ENCODE results near the gene TRMT44. TPM values are rescaled to one million over a fixed set of nuclear protein-coding genes. Genes with fewer than 3 reads are reported as not detected.
"Not testable (repeated sequence)": the region's sequence is repeated elsewhere in the genome, so short reads cannot be mapped to it uniquely, and the experiment has no call there.

TRMT44 gene
- total RNA-seq, 1 experiment from 2014 or later: 6.8 TPM

- in situ Hi-C loops (cut with HindIII; ENCODE audit: low pct_unique_long_range_greater_than_20kb, low sequenced_read_pairs): no loop called here
These were observed 35.6 kb upstream of the TRMT44 start for GRCh38 chr4:8404791-8405515.

GRCh38 chr4:8405516-8405875 lies 35.1 kb upstream of the TRMT44 start:
- in situ Hi-C loops (cut with HindIII; ENCODE audit: low pct_unique_long_range_greater_than_20kb, low sequenced_read_pairs): no loop called here
- DNase-seq (ENCODE audit: low read depth): no peak

More at GRCh38 chr4:8404791-8405515, 35.6 kb upstream of the TRMT44 start:
- no peak for DNase-seq (ENCODE audit: low read depth)

GRCh38 chr4:8406887-8407286 lies 33.7 kb upstream of the TRMT44 start:
- DNase-seq (ENCODE audit: low read depth); in situ Hi-C loops (cut with HindIII; ENCODE audit: low pct_unique_long_range_greater_than_20kb, low sequenced_read_pairs): not testable (repeated sequence)

GRCh38 chr4:8407316-8407715 lies 33.3 kb upstream of the TRMT44 start:
- in situ Hi-C loops (cut with HindIII; ENCODE audit: low pct_unique_long_range_greater_than_20kb, low sequenced_read_pairs): no loop called here
- DNase-seq (ENCODE audit: low read depth): no peak

- DNase-seq (ENCODE audit: low read depth): no peak
- in situ Hi-C loops (cut with HindIII; ENCODE audit: low pct_unique_long_range_greater_than_20kb, low sequenced_read_pairs): no loop called here
These were observed 32.8 kb upstream of the TRMT44 start for GRCh38 chr4:8407756-8408155.

- peak; percentile 71 for DNase-seq (ENCODE audit: low read depth)
- in situ Hi-C loops (cut with HindIII; ENCODE audit: low pct_unique_long_range_greater_than_20kb, low sequenced_read_pairs): no loop called here
These were observed 31.1 kb upstream of the TRMT44 start for GRCh38 chr4:8409264-8410065.

GRCh38 chr4:8410066-8410625 lies 30.4 kb upstream of the TRMT44 start:
- in situ Hi-C loops (cut with HindIII; ENCODE audit: low pct_unique_long_range_greater_than_20kb, low sequenced_read_pairs): no loop called here
- no peak for DNase-seq (ENCODE audit: low read depth)

- peak; percentile 76 for DNase-seq (ENCODE audit: low read depth)
- in situ Hi-C loops (cut with HindIII; ENCODE audit: low pct_unique_long_range_greater_than_20kb, low sequenced_read_pairs): no loop called here
These were observed 29.8 kb upstream of the TRMT44 start for GRCh38 chr4:8410641-8411271.

GRCh38 chr4:8411351-8412180 lies 29.0 kb upstream of the TRMT44 start:
- in situ Hi-C loops (cut with HindIII; ENCODE audit: low pct_unique_long_range_greater_than_20kb, low sequenced_read_pairs): no loop called here

GRCh38 chr4:8412288-8412687 lies 28.3 kb upstream of the TRMT44 start:
- no peak for DNase-seq (ENCODE audit: low read depth)
- in situ Hi-C loops (cut with HindIII; ENCODE audit: low pct_unique_long_range_greater_than_20kb, low sequenced_read_pairs): no loop called here

More at GRCh38 chr4:8411351-8412180, 29.0 kb upstream of the TRMT44 start:
- no peak for DNase-seq (ENCODE audit: low read depth)

- in situ Hi-C loops (cut with HindIII; ENCODE audit: low pct_unique_long_range_greater_than_20kb, low sequenced_read_pairs): no loop called here
- DNase-seq (ENCODE audit: low read depth): no peak
These were observed 26.2 kb upstream of the TRMT44 start for GRCh38 chr4:8414377-8414776.

- in situ Hi-C loops (cut with HindIII; ENCODE audit: low pct_unique_long_range_greater_than_20kb, low sequenced_read_pairs): no loop called here
- DNase-seq (ENCODE audit: low read depth): no peak
These were observed 23.4 kb upstream of the TRMT44 start for GRCh38 chr4:8417071-8417614.

- in situ Hi-C loops (cut with HindIII; ENCODE audit: low pct_unique_long_range_greater_than_20kb, low sequenced_read_pairs): no loop called here
- no peak for DNase-seq (ENCODE audit: low read depth)
These were observed 21.1 kb upstream of the TRMT44 start for GRCh38 chr4:8419222-8420041.

- in situ Hi-C loops (cut with HindIII; ENCODE audit: low pct_unique_long_range_greater_than_20kb, low sequenced_read_pairs): not testable (repeated sequence)
These were observed 20.4 kb upstream of the TRMT44 start for GRCh38 chr4:8420151-8420550.

GRCh38 chr4:8422327-8422726 lies 18.2 kb upstream of the TRMT44 start:
- DNase-seq (ENCODE audit: low read depth): no peak
- in situ Hi-C loops (cut with HindIII; ENCODE audit: low pct_unique_long_range_greater_than_20kb, low sequenced_read_pairs): no loop called here

More at GRCh38 chr4:8420151-8420550, 20.4 kb upstream of the TRMT44 start:
- not testable (repeated sequence) for DNase-seq (ENCODE audit: low read depth)

GRCh38 chr4:8422786-8423185 lies 17.8 kb upstream of the TRMT44 start:
- in situ Hi-C loops (cut with HindIII; ENCODE audit: low pct_unique_long_range_greater_than_20kb, low sequenced_read_pairs): no loop called here
- no peak for DNase-seq (ENCODE audit: low read depth)

- no peak for DNase-seq (ENCODE audit: low read depth)
- in situ Hi-C loops (cut with HindIII; ENCODE audit: low pct_unique_long_range_greater_than_20kb, low sequenced_read_pairs): no loop called here
These were observed 13.3 kb upstream of the TRMT44 start for GRCh38 chr4:8427262-8427661.
